Upper lobe of left lung (tissue), 4 donors: ENCODE results near the gene SCAF11.

Experiments
- CTCF ChIP-seq, 6 experiments: fragments of 450-650 bp in 4 of 6; fragments of 200-600 bp in 2 of 6; sonication (generic) in 2 of 6; IDR thresholded peaks; one replicate each; pipeline ENCODE4 v1.5.1; 2016 to 2019; ENCODE audit warnings: antibody characterized with exemption in 6 of 6
- EP300 ChIP-seq, 4 donors: sonication (generic); formaldehyde crosslinking; IDR thresholded peaks; one replicate each; pipeline ENCODE4 v1.5.1; 2017; ENCODE audit warnings: antibody characterized with exemption in 4 of 4, control low read depth in 2 of 4
- POLR2A ChIP-seq, 4 donors: fragments of 450-650 bp; IDR thresholded peaks; one replicate each; pipeline ENCODE4 v1.5.1; 2016 to 2017; ENCODE audit warnings: antibody characterized with exemption in 4 of 4, mild to moderate bottlenecking in 2 of 4

DNA sequence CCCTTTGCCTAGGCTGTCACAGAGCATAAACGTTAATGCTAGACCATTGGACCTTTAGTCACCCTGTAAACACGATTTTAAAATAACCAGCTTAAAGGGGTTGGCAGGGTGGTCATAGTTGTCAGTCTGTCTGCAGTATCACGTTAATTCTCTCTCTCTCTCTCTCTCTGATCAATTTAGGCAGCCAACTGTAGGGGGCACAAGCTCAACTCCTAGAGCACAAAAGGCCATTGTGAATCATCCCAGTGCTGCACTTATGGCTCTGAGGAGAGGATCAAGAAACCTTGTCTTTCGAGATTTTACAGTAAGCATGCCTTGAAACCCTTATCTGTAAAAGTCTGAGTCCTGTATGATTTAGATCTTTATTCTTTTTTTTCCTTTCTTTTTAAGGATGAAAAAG, 97.1 kb downstream of the SCAF11 start:
- TF ChIP-seq EP300 (IDR thresholded peaks at IDR 0.05) (no peak), CTCF (IDR thresholded peaks at IDR 0.05) (no peak), POLR2A (IDR thresholded peaks at IDR 0.05) (no peak)
